HG03103 (cell line): Measurements from ENCODE around the gene ZNF536.

Experiments used
- ATAC-seq: cut with Tn5 transposase; IDR thresholded peaks from one replicate; pipeline ENCODE4 v1.9.1; 2021; ENCODE audit warnings: low read depth; ENCODE audit not compliant: unreplicated experiment

ZNF536 gene

GRCh38 chr19:30371960-30372824, at the start of gene ZNF536:
Gene ZNF536 (plus strand): TSS chr19:30372384. CDS start chr19:30443563, 71,179 bp downstream.
- ATAC-seq: no peak

- no peak for ATAC-seq
Observed at GRCh38 chr19:30322641-30323320, 49.4 kb upstream of the ZNF536 start.

GRCh38 chr19:30323904-30324303, 48.3 kb upstream of the ZNF536 start:
- ATAC-seq: no peak

- ATAC-seq: no peak
Observed at GRCh38 chr19:30324982-30325381, 47.2 kb upstream of the ZNF536 start.

GRCh38 chr19:30325676-30326392, 46.4 kb upstream of the ZNF536 start:
- ATAC-seq: no peak

- no peak for ATAC-seq
Observed at GRCh38 chr19:30326393-30326710, 45.8 kb upstream of the ZNF536 start.

GRCh38 chr19:30327331-30327730, 44.9 kb upstream of the ZNF536 start:
- ATAC-seq: no peak

GRCh38 chr19:30328096-30328495, 44.1 kb upstream of the ZNF536 start:
- ATAC-seq: no peak

- no peak for ATAC-seq
Observed at GRCh38 chr19:30330266-30330665, 41.9 kb upstream of the ZNF536 start.

- no peak for ATAC-seq
Observed at GRCh38 chr19:30332445-30333234, 39.5 kb upstream of the ZNF536 start.

GRCh38 chr19:30333291-30334065, 38.7 kb upstream of the ZNF536 start:
- no peak for ATAC-seq

- ATAC-seq: no peak
Observed at GRCh38 chr19:30334841-30335240, 37.3 kb upstream of the ZNF536 start.

GRCh38 chr19:30335306-30335886, 36.8 kb upstream of the ZNF536 start:
- no peak for ATAC-seq

- no peak for ATAC-seq
Observed at GRCh38 chr19:30336290-30336689, 35.9 kb upstream of the ZNF536 start.

GRCh38 chr19:30338041-30338456, 34.1 kb upstream of the ZNF536 start:
- ATAC-seq: no peak

GRCh38 chr19:30338878-30339623, 33.1 kb upstream of the ZNF536 start:
- ATAC-seq: no peak

GRCh38 chr19:30339624-30340525, 32.3 kb upstream of the ZNF536 start:
- no peak for ATAC-seq
